H1 (cell line): ENCODE data around the gene CACNA2D3. TPM values are rescaled to one million over a fixed set of nuclear protein-coding genes. Genes with fewer than 3 reads are reported as not detected.

Experiments
- CTCF ChIA-PET: fragments of 300-600 bp; sonication (Branson Sonifier 250); formaldehyde crosslinking; loops from one replicate; lab custom pipeline; 2021; ENCODE audit not compliant: partially characterized antibody; lab: Charles Lee
- POLR2A ChIA-PET: fragments of 300-600 bp; sonication (Branson Sonifier 250); formaldehyde crosslinking; loops from one replicate; lab custom pipeline; 2021; ENCODE audit warnings: inconsistent platforms; ENCODE audit not compliant: partially characterized antibody; lab: Charles Lee
- DNase-seq, 2 experiments: peaks; one replicate each; pipeline versions ENCODE4 v3.0.0 to v3.0.0-alpha.2; 2010 to 2022; ENCODE audit warnings: low spot score in 2 of 2, low read depth in 1 of 2, mixed read lengths in 1 of 2
- FAIRE-seq: peaks from 2 replicates; lab custom pipeline; 2011; peaks lifted over from hg19 to GRCh38; lab: Jason Lieb, UNC
- H2AFZ ChIP-seq: 2 replicates; pipeline ENCODE4 v1.8.1; 2012; ENCODE audit warnings: low read length, inconsistent platforms
- H2AK5ac ChIP-seq: 2 replicates; pipeline ENCODE4 v1.6.1; 2013; ENCODE audit warnings: low read depth, low read length
- H2BK120ac ChIP-seq: replicated peaks from 2 replicates; pipeline ENCODE3; 2013; ENCODE audit warnings: low read depth, low read length, inconsistent platforms
- H2BK12ac ChIP-seq: 2 replicates; pipeline ENCODE4 v1.6.1; 2013; ENCODE audit warnings: low read depth, low read length
- H2BK15ac ChIP-seq: 2 replicates; pipeline ENCODE4 v1.6.1; 2013; ENCODE audit warnings: low read length
- H2BK20ac ChIP-seq: 2 replicates; pipeline ENCODE4 v1.6.1; 2013; ENCODE audit warnings: low read length
- H2BK5ac ChIP-seq: 2 replicates; pipeline ENCODE4 v1.6.1; 2013; ENCODE audit warnings: low read depth, low read length
- H3K14ac ChIP-seq: 2 replicates; pipeline ENCODE4 v1.6.1; 2013; ENCODE audit warnings: inconsistent platforms; ENCODE audit not compliant: insufficient read length
- H3K18ac ChIP-seq: 2 replicates; pipeline ENCODE4 v1.6.1; 2013; ENCODE audit warnings: low read length; ENCODE audit errors: extremely low read depth
- H3K23ac ChIP-seq: 2 replicates; pipeline ENCODE4 v1.6.1; 2013; ENCODE audit warnings: inconsistent platforms; ENCODE audit not compliant: insufficient read length
- H3K23me2 ChIP-seq: 2 replicates; pipeline ENCODE4 v1.6.1; 2013; ENCODE audit warnings: low read depth, low read length
- H3K27ac ChIP-seq: 2 replicates; pipeline ENCODE4 v1.6.1; 2011; ENCODE audit warnings: low read depth, low read length, inconsistent platforms
- H3K27me3 ChIP-seq, 4 experiments: replicated peaks in 1 of 4; 1 replicate in 1 of 4; 2 replicates in 3 of 4; pipeline versions ENCODE4 v1.6.1 to v1.8.1; 2011 to 2013; ENCODE audit warnings: low read length in 3 of 4, mild to moderate bottlenecking in 3 of 4, inconsistent platforms in 2 of 4, mixed read lengths in 2 of 4, moderate library complexity in 1 of 4; ENCODE audit not compliant: control insufficient read depth in 3 of 4, insufficient read depth in 3 of 4; ENCODE audit errors: extremely low read depth in 1 of 4
- H3K36me3 ChIP-seq, 4 experiments: 2 replicates each; pipeline versions ENCODE4 v1.6.1 to v1.8.1; 2011 to 2013; ENCODE audit warnings: mild to moderate bottlenecking in 4 of 4, low read length in 3 of 4, moderate library complexity in 2 of 4, control low read depth in 1 of 4, inconsistent platforms in 1 of 4; ENCODE audit not compliant: insufficient read depth in 4 of 4, control insufficient read depth in 2 of 4
- H3K4ac ChIP-seq: replicated peaks from 2 replicates; pipeline ENCODE3; 2013; ENCODE audit warnings: low read length, low read depth, mixed read lengths, inconsistent platforms; ENCODE audit not compliant: insufficient read length
- H3K4me1 ChIP-seq, 4 experiments: replicated peaks in 1 of 4; 1 replicate in 1 of 4; 2 replicates in 3 of 4; pipeline versions ENCODE4 v1.6.1 to v1.8.1; 2011 to 2013; ENCODE audit warnings: low read length in 3 of 4, inconsistent platforms in 2 of 4, mixed read lengths in 1 of 4; ENCODE audit not compliant: insufficient read depth in 4 of 4, control insufficient read depth in 3 of 4
- H3K4me2 ChIP-seq, 2 experiments: 2 replicates each; pipeline versions ENCODE4 v1.6.1 to v1.8.1; 2011 to 2013; ENCODE audit warnings: low read depth in 2 of 2, low read length in 2 of 2, control low read depth in 1 of 2, inconsistent platforms in 1 of 2, mild to moderate bottlenecking in 1 of 2; ENCODE audit not compliant: insufficient read depth in 1 of 2
- H3K4me3 ChIP-seq, 4 experiments: fragments of 200-600, 300-600 bp in 1 of 4; sonication (generic), shearing (Covaris generic), sonication (Bioruptor Twin) in 1 of 4; 2 replicates each; pipeline versions ENCODE4 v1.5.1 to v1.8.1; 2011 to 2016; ENCODE audit warnings: low read length in 4 of 4, low read depth in 3 of 4, control low read depth in 2 of 4, inconsistent platforms in 2 of 4, mild to moderate bottlenecking in 2 of 4, mixed read lengths in 1 of 4, moderate library complexity in 1 of 4; ENCODE audit not compliant: insufficient read depth in 2 of 4; ENCODE audit errors: extremely low read depth in 1 of 4
- H3K56ac ChIP-seq: replicated peaks from 2 replicates; pipeline ENCODE3; 2013; ENCODE audit warnings: low read depth, mild to moderate bottlenecking, mixed read lengths, low read length, inconsistent platforms; ENCODE audit not compliant: insufficient read length
- H3K79me1 ChIP-seq: 2 replicates; pipeline ENCODE4 v1.6.1; 2013; ENCODE audit warnings: low read depth, low read length, control low read depth
- H3K79me2 ChIP-seq, 2 experiments: 2 replicates each; pipeline versions ENCODE4 v1.6.1 to v1.8.1; 2012 to 2013; ENCODE audit warnings: low read length in 2 of 2, mild to moderate bottlenecking in 2 of 2, inconsistent platforms in 1 of 2; ENCODE audit not compliant: insufficient read depth in 2 of 2, control insufficient read depth in 1 of 2
- H3K9ac ChIP-seq, 4 experiments: replicated peaks in 1 of 4; 1 replicate in 1 of 4; 2 replicates in 3 of 4; pipeline versions ENCODE4 v1.6.1 to v1.8.1; 2011 to 2013; ENCODE audit warnings: low read depth in 3 of 4, low read length in 3 of 4, control low read depth in 2 of 4, mild to moderate bottlenecking in 2 of 4, moderate library complexity in 2 of 4, inconsistent platforms in 1 of 4; ENCODE audit errors: extremely low read depth in 1 of 4
- H3K9me3 ChIP-seq, 2 experiments: 2 replicates each; pipeline versions ENCODE4 v1.6.1 to v1.8.1; 2012 to 2013; ENCODE audit warnings: mild to moderate bottlenecking in 2 of 2, moderate library complexity in 2 of 2, control low read depth in 1 of 2, inconsistent platforms in 1 of 2, low read depth in 1 of 2, low read length in 1 of 2, mixed read lengths in 1 of 2; ENCODE audit not compliant: insufficient read depth in 2 of 2
- H4K20me1 ChIP-seq, 2 experiments: replicated peaks in 1 of 2; 2 replicates each; pipeline versions ENCODE3 to v1.8.1; 2011 to 2013; ENCODE audit warnings: inconsistent platforms in 2 of 2, low read length in 2 of 2, mild to moderate bottlenecking in 1 of 2; ENCODE audit not compliant: insufficient read depth in 2 of 2, control insufficient read depth in 1 of 2
- H4K5ac ChIP-seq: 2 replicates; pipeline ENCODE4 v1.6.1; 2013; ENCODE audit warnings: low read length, low read depth, mixed read lengths, inconsistent platforms; ENCODE audit not compliant: insufficient read length
- H4K8ac ChIP-seq: 2 replicates; pipeline ENCODE4 v1.8.0; 2013; ENCODE audit warnings: mild to moderate bottlenecking, moderate library complexity, low read length, inconsistent platforms; ENCODE audit not compliant: insufficient read depth; ENCODE audit errors: extremely low read depth
- H4K91ac ChIP-seq: replicated peaks from 2 replicates; pipeline ENCODE3; 2013; ENCODE audit warnings: low read length, mixed read lengths, inconsistent platforms; ENCODE audit not compliant: insufficient read length
- CBX8 ChIP-seq: fragments of 300-800, 300-1000 bp; sonication (generic); IDR thresholded peaks from 2 replicates; pipeline ENCODE4 v1.7.1; 2016; ENCODE audit warnings: low read depth, low read length, borderline replicate concordance
- CEBPB ChIP-seq: IDR thresholded peaks from 2 replicates; pipeline ENCODE4 v1.6.1; 2012; ENCODE audit warnings: low read depth, low read length
- CHD2 ChIP-seq: IDR thresholded peaks from 2 replicates; pipeline ENCODE4 v1.6.1; 2012; ENCODE audit warnings: low read length, improper control_type of control experiment
- CTBP2 ChIP-seq: IDR thresholded peaks from 2 replicates; pipeline ENCODE4 v1.7.0; 2011; ENCODE audit warnings: borderline replicate concordance, mild to moderate bottlenecking, moderate library complexity, mixed read lengths, low read length; ENCODE audit not compliant: insufficient read depth, insufficient read length
- EGR1 ChIP-seq: IDR thresholded peaks from 2 replicates; pipeline ENCODE4 v1.6.1; 2011; ENCODE audit warnings: low read depth, low read length, borderline replicate concordance
- GTF2F1 ChIP-seq: IDR thresholded peaks from 2 replicates; pipeline ENCODE4 v1.6.1; 2012; ENCODE audit warnings: low read depth, low read length, improper control_type of control experiment, borderline replicate concordance
- JUN ChIP-seq: IDR thresholded peaks from 2 replicates; pipeline ENCODE4 v1.6.1; 2011; ENCODE audit warnings: low read depth, mild to moderate bottlenecking, improper control_type of control experiment, low read length
- KDM1A ChIP-seq: fragments of 200-600, 300-600 bp; sonication (generic); IDR thresholded peaks from 2 replicates; pipeline ENCODE4 v1.7.1; 2016; ENCODE audit warnings: mild to moderate bottlenecking, low read length, borderline replicate concordance
- MAX ChIP-seq: IDR thresholded peaks from 2 replicates; pipeline ENCODE4 v1.6.1; 2012; ENCODE audit warnings: inconsistent platforms
- NRF1 ChIP-seq: IDR thresholded peaks from 2 replicates; pipeline ENCODE4 v1.6.1; 2011; ENCODE audit warnings: mild to moderate bottlenecking, low read depth, low read length, improper control_type of control experiment
- PHF8 ChIP-seq: fragments of 200-600 bp; sonication (generic); conservative IDR thresholded peaks from 2 replicates; pipeline ENCODE4 v1.7.1; 2012; ENCODE audit warnings: low read depth, mild to moderate bottlenecking, inconsistent platforms, low read length, moderate library complexity
- SAP30 ChIP-seq: fragments of 300-600 bp; sonication (generic); IDR thresholded peaks from 2 replicates; pipeline ENCODE4 v1.7.1; 2012; ENCODE audit warnings: low read length, moderate library complexity, mild to moderate bottlenecking, inconsistent platforms; ENCODE audit not compliant: insufficient read depth, insufficient replicate concordance
- SIRT6 ChIP-seq: IDR thresholded peaks from one replicate; pipeline ENCODE4 v1.7.1; 2012; ENCODE audit warnings: low read length, inconsistent platforms
- SP4 ChIP-seq: IDR thresholded peaks from 2 replicates; pipeline ENCODE4 v1.6.1; 2012; ENCODE audit warnings: low read length, inconsistent platforms
- SRF ChIP-seq: IDR thresholded peaks from 2 replicates; pipeline ENCODE4 v1.6.1; 2011; ENCODE audit warnings: mild to moderate bottlenecking, low read depth, low read length, moderate library complexity
- TAF1 ChIP-seq: IDR thresholded peaks from 2 replicates; pipeline ENCODE4 v1.6.1; 2011; ENCODE audit warnings: mild to moderate bottlenecking, low read depth, low read length
- WGBS, 2 experiments: shearing (Covaris generic) in 1 of 2; methylation state at CpG; one replicate each; pipeline versions ENCODE4 v1.1.6 to v1.1.7; 2013 to 2015; ENCODE audit warnings: low lambda C conversion rate in 2 of 2, mixed read lengths in 2 of 2, inconsistent platforms in 1 of 2, low coverage in 1 of 2, missing lambda C conversion rate in 1 of 2; ENCODE audit not compliant: insufficient replicate concordance in 2 of 2, insufficient coverage in 1 of 2, insufficient read length in 1 of 2; ENCODE audit errors: extremely low coverage in 1 of 2, missing lambda C conversion rate in 1 of 2; 5-methylcytosine and 5-hydroxymethylcytosine counted together
- polyA plus RNA-seq, 7 experiments: library from polyadenylated mRNA; depleted of rRNA in 3 of 7; stranded (reverse) in 5 of 7; unstranded in 2 of 7; fragments of >200 nt in 5 of 7; fragments of 200-250 nt in 2 of 7; gene quantifications; 1 replicate in 5 of 7; 2 replicates in 1 of 7; 4 replicates in 1 of 7; pipeline versions ENCODE4 v1.2.1 to v1.2.3, GENCODE V29; 2011 to 2013; ENCODE audit warnings: missing spikeins in 2 of 7, mixed read lengths in 2 of 7
- total RNA-seq: library from RNA; stranded (reverse); fragmentation: NEBNext Ultra II Directional; extraction: Animal tissue kit (Norgen Biotek cat#: 25700); gene quantifications from 2 replicates; pipeline ENCODE4 v1.2.1, GENCODE V29; 2021

CACNA2D3 gene
- total and polyA plus RNA-seq, 2 of the 8 experiments (the other 6 are each of a cell fraction or from before 2014, with no cell fraction given): 1.5 to 1.8 TPM

- Histone ChIP-seq H3K79me1 (no peaks in the 10 kb centered on the region), H4K8ac (no peak overlapping the region), H4K20me1 (no peaks in the 10 kb centered on the region), H3K4ac (no peak overlapping the region), H3K23me2 (no peaks in the 10 kb centered on the region), H2AK5ac (no peak overlapping the region), H3K4me3 (no peak overlapping the region), H3K27me3 (no peaks in the 10 kb centered on the region), H2BK20ac (no peak overlapping the region), H3K56ac (no peak overlapping the region), H3K36me3 (no peaks in the 10 kb centered on the region), H2AFZ (no peak overlapping the region), H2BK12ac (no peak overlapping the region), H3K27ac (no peak overlapping the region), H3K4me1 (peaks cover 0 to 3% (median 0%) of the 10 kb centered on the region in 4 experiments; a peak in 2 of 7 replicates), H4K91ac (no peak overlapping the region), H4K5ac (no peak overlapping the region), H2BK120ac (no peak overlapping the region), H3K23ac (no peak overlapping the region), H3K9me3 (no peaks in the 10 kb centered on the region), H3K4me2 (no peak overlapping the region), H3K9ac (no peak overlapping the region), H2BK5ac (no peak overlapping the region), H3K18ac (no peak overlapping the region), H2BK15ac (no peak overlapping the region), H3K79me2 (no peaks in the 10 kb centered on the region), H3K14ac (no peak overlapping the region)
- DNase-seq (no peak), FAIRE-seq (no peak)
- CTCF ChIA-PET: no interaction called here
- POLR2A ChIA-PET: no interaction called here
- WGBS, 2 experiments: 88% methylated on average over 6 of the region's 6 CpGs; no CpG with 5 or more reads in 1 of the 2 experiments
- no peak for TF ChIP-seq CEBPB
- no peak for TF ChIP-seq TAF1
- TF ChIP-seq CBX8: no peak
- TF ChIP-seq GTF2F1: no peak
- no peak for TF ChIP-seq SIRT6
- TF ChIP-seq CHD2: no peak
- TF ChIP-seq KDM1A: no peak
- no peak for TF ChIP-seq PHF8
- no peak for TF ChIP-seq EGR1
- no peak for TF ChIP-seq MAX
- no peak for TF ChIP-seq CTBP2
- TF ChIP-seq SAP30: no peak
- TF ChIP-seq SRF: no peak
- TF ChIP-seq JUN: no peak
- TF ChIP-seq SP4: no peak
- TF ChIP-seq NRF1: no peak
These were observed 458.1 kb downstream of the CACNA2D3 start for GRCh38 chr3:54580453-54580852.
